A673 (cell line): ENCODE measurements around the gene DYNLT2. TPM values are rescaled to one million over a fixed set of nuclear protein-coding genes. Genes with fewer than 3 reads are reported as not detected.

ENCODE experiments used
- BruUV-seq: library from RNA; stranded (reverse); fragments of 400-500 nt; replicated peaks from 2 replicates; lab custom pipeline; 2021; lab: Mats Ljungman, UMichigan
- CTCF ChIA-PET: fragments of 300-600 bp; sonication (Branson Sonifier 250); formaldehyde crosslinking; loops from one replicate; lab custom pipeline; 2022; ENCODE audit warnings: antibody characterized with exemption; lab: Charles Lee
- POLR2A ChIA-PET: fragments of 300-600 bp; sonication (Branson Sonifier 250); formaldehyde crosslinking; loops from one replicate; lab custom pipeline; 2022; ENCODE audit warnings: antibody characterized with exemption; ENCODE audit not compliant: low non-redundant PET; lab: Charles Lee
- DNase-seq: peaks from one replicate; pipeline ENCODE4 v3.0.0-alpha.2; 2015; ENCODE audit warnings: low spot score
- H3K27ac ChIP-seq: fragments of 200-600 bp; sonication (generic); 2 replicates; pipeline ENCODE4 v1.5.1; 2016; ENCODE audit warnings: mixed run types, low read depth, mild to moderate bottlenecking, mixed read lengths, antibody characterized with exemption, low read length; ENCODE audit not compliant: poor library complexity, severe bottlenecking
- H3K27me3 ChIP-seq: fragments of 200-600 bp; sonication (generic); replicated peaks from 2 replicates; pipeline ENCODE4 v1.6.1; 2017; ENCODE audit warnings: mixed run types, low read depth, mild to moderate bottlenecking, mixed read lengths, antibody characterized with exemption, low read length; ENCODE audit not compliant: insufficient read depth, poor library complexity
- H3K36me3 ChIP-seq: fragments of 200-600 bp; sonication (generic); 2 replicates; pipeline ENCODE4 v1.6.1; 2016; ENCODE audit warnings: mixed run types, mild to moderate bottlenecking, mixed read lengths, antibody characterized with exemption, low read length; ENCODE audit not compliant: insufficient read depth, poor library complexity, severe bottlenecking
- H3K4me1 ChIP-seq: fragments of 200-600 bp; sonication (generic); 2 replicates; pipeline ENCODE4 v1.6.1; 2017; ENCODE audit warnings: mixed run types, mild to moderate bottlenecking, mixed read lengths, antibody characterized with exemption, low read length; ENCODE audit not compliant: insufficient read depth, poor library complexity, severe bottlenecking
- H3K4me3 ChIP-seq: fragments of 200-600 bp; sonication (generic); 2 replicates; pipeline ENCODE4 v1.5.1; 2016; ENCODE audit warnings: low read depth, mixed run types, mild to moderate bottlenecking, mixed read lengths, low read length; ENCODE audit not compliant: poor library complexity, severe bottlenecking
- H3K9me3 ChIP-seq: fragments of 200-600 bp; sonication (generic); 2 replicates; pipeline ENCODE4 v1.6.1; 2016; ENCODE audit warnings: mixed run types, low read depth, mild to moderate bottlenecking, mixed read lengths, antibody characterized with exemption, low read length; ENCODE audit not compliant: poor library complexity, severe bottlenecking
- CTCF ChIP-seq: fragments of 300-800, 200-600 bp; sonication (generic); conservative IDR thresholded peaks from 2 replicates; pipeline ENCODE4 v1.5.1; 2017; ENCODE audit warnings: low read depth, mild to moderate bottlenecking, antibody characterized with exemption, low read length, moderate library complexity, mixed read lengths
- EZH2 ChIP-seq: fragments of 200-600 bp; sonication (generic); IDR thresholded peaks from 2 replicates; pipeline ENCODE4 v1.6.1; 2017; ENCODE audit warnings: borderline replicate concordance, low read depth, mild to moderate bottlenecking, mixed read lengths, antibody characterized with exemption, low read length; ENCODE audit not compliant: poor library complexity, severe bottlenecking
- intact Hi-C: fragments of 100-400 bp; cut with micrococcal nuclease; formaldehyde crosslinking; loops from one replicate; pipeline ENCODE4 v1.10.0; 2022; ENCODE audit not compliant: unreplicated experiment
- total RNA-seq: library from RNA; stranded (reverse); gene quantifications from 2 replicates; pipeline ENCODE4 v1.2.3, GENCODE V29; 2021

The DYNLT2 gene
- total RNA-seq, 1 experiment from 2014 or later = 2.4 TPM

GRCh38 chr6:169763881-169764280 is 12.5 kb upstream of the DYNLT2 start:
- Histone ChIP-seq H3K36me3 (no peaks in the 10 kb centered on the region), H3K4me1 (no peaks in the 10 kb centered on the region), H3K4me3 (no peak overlapping the region), H3K27ac (no peak overlapping the region), H3K27me3 (no peaks in the 10 kb centered on the region), H3K9me3 (no peaks in the 10 kb centered on the region)
- no TSS peak for BruUV-seq
- intact Hi-C loops = no loop called here
- POLR2A ChIA-PET = no interaction called here
- DNase-seq = no peak
- no peak for TF ChIP-seq CTCF
- TF ChIP-seq EZH2 = no peak
- CTCF ChIA-PET = no interaction called here

GRCh38 chr6:169763308-169763707 is 11.9 kb upstream of the DYNLT2 start:
- CTCF ChIA-PET = no interaction called here
- no peaks in the 10 kb centered on the region for H3K4me1 ChIP-seq
- no peak overlapping the region for H3K4me3 ChIP-seq
- POLR2A ChIA-PET = no interaction called here
- H3K27ac ChIP-seq = no peak overlapping the region
- no peak for DNase-seq
- H3K9me3 ChIP-seq = no peaks in the 10 kb centered on the region
- no peak for TF ChIP-seq CTCF
- no peak for TF ChIP-seq EZH2
- no peaks in the 10 kb centered on the region for H3K36me3 ChIP-seq
- BruUV-seq = no TSS peak
- intact Hi-C loops = no loop called here
- H3K27me3 ChIP-seq = no peaks in the 10 kb centered on the region

- TF ChIP-seq CTCF (no peak), EZH2 (no peak)
- POLR2A ChIA-PET = no interaction called here
These were observed 3.8 kb upstream of the DYNLT2 start for GRCh38 chr6:169755162-169755561.

More at GRCh38 chr6:169755162-169755561, 3.8 kb upstream of the DYNLT2 start:
- no peak for DNase-seq
- BruUV-seq = no TSS peak
- Histone ChIP-seq H3K4me3 (no peak overlapping the region), H3K4me1 (peaks cover 13% of the 10 kb centered on the region), H3K27ac (no peak overlapping the region), H3K36me3 (peaks cover 4% of the 10 kb centered on the region), H3K9me3 (no peaks in the 10 kb centered on the region), H3K27me3 (no peaks in the 10 kb centered on the region)
- CTCF ChIA-PET = no interaction called here
- intact Hi-C loops = no loop called here
